Neural progenitor cell (in vitro differentiated cells): ENCODE data around the gene ASIC2.

Experiments used
- EZH2 ChIP-seq: fragments of 200-600 bp; sonication (generic); IDR thresholded peaks from 2 replicates; pipeline ENCODE4 v1.6.1; 2017; ENCODE audit warnings: antibody characterized with exemption, mild to moderate bottlenecking, moderate library complexity
- TF ChIP-seq, protein P1 (sequence below): fragments of 200-600 bp; sonication (generic); IDR thresholded peaks from 2 replicates; pipeline ENCODE4 v1.5.1; 2017; ENCODE audit warnings: antibody characterized with exemption, mild to moderate bottlenecking

- TF ChIP-seq, protein P1, sequence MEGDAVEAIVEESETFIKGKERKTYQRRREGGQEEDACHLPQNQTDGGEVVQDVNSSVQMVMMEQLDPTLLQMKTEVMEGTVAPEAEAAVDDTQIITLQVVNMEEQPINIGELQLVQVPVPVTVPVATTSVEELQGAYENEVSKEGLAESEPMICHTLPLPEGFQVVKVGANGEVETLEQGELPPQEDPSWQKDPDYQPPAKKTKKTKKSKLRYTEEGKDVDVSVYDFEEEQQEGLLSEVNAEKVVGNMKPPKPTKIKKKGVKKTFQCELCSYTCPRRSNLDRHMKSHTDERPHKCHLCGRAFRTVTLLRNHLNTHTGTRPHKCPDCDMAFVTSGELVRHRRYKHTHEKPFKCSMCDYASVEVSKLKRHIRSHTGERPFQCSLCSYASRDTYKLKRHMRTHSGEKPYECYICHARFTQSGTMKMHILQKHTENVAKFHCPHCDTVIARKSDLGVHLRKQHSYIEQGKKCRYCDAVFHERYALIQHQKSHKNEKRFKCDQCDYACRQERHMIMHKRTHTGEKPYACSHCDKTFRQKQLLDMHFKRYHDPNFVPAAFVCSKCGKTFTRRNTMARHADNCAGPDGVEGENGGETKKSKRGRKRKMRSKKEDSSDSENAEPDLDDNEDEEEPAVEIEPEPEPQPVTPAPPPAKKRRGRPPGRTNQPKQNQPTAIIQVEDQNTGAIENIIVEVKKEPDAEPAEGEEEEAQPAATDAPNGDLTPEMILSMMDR = no peak
- no peak for TF ChIP-seq EZH2
Measured at GRCh38 chr17:33262266-33263123, 30.6 kb downstream of the ASIC2 start.
